HG03025 (cell line): Measurements from ENCODE around the gene RIPPLY3.
"Not testable (repeated sequence)": the region's sequence is repeated elsewhere in the genome, so short reads cannot be mapped to it uniquely, and the experiment has no call there.

Experiments used
- ATAC-seq: cut with Tn5 transposase; IDR thresholded peaks from one replicate; pipeline ENCODE4 v1.9.1; 2021; ENCODE audit warnings: mild to moderate bottlenecking, moderate library complexity; ENCODE audit not compliant: unreplicated experiment, low FRiP score

The RIPPLY3 gene

GRCh38 chr21:36980280-36981048, 26.0 kb upstream of the RIPPLY3 start:
- ATAC-seq, result no peak

- ATAC-seq, result no peak
These were observed 25.5 kb upstream of the RIPPLY3 start for GRCh38 chr21:36981049-36981391.

DNA sequence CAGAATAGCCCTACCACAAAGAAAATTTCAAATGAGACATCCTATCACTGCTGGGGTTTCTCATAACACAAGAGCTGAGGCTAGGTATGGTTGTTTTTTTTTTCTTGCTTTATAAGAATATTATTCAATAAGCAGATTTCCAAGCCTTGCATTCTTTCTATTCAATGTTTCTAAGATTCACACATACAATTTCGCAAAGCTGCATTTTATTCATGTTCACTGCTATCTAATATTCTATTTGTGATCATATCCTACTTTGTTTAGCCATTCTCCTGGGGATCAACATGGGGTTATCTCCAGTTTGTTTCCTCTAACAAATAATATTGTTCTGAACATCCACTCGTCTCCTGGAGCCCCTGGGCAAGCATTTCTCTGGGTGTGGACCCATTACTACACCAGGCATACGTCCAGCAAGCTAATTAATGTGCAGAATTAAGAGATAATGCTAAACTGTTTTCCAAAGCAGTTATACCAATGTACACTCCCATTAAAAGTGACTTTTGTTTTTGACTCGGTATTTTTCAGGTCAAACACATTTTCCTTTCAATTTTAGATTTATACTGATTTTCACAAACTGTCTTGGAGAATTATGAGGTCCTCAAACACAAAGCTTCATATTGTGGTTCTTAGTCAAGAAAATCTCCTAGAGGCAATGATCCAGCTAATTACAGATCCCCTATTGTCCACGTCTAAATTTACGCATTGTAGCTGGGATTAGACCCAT, 24.4 kb upstream of the RIPPLY3 start:
- no peak for ATAC-seq

- ATAC-seq, result no peak
These were observed 20.5 kb upstream of the RIPPLY3 start for GRCh38 chr21:36985751-36986594.

DNA sequence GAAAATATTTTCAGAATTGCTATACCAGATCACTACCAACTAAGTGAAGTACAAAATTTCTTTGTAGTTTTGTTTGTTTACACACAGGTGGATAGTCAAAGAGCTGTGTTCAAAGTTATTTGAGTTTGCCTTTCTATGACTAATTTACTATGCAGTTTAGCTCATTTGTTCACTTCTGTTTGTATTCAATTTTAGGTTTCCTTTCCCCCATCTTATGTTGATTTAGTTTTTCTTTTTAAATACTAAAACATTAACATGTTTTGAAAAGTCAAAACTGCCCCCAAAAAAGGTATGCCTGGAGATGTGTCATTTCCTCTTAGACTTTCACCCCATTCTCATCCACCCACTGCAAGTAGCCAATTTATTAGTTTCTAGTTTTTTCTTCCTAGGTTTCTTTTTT, 18.7 kb upstream of the RIPPLY3 start:
- ATAC-seq, result no peak

DNA sequence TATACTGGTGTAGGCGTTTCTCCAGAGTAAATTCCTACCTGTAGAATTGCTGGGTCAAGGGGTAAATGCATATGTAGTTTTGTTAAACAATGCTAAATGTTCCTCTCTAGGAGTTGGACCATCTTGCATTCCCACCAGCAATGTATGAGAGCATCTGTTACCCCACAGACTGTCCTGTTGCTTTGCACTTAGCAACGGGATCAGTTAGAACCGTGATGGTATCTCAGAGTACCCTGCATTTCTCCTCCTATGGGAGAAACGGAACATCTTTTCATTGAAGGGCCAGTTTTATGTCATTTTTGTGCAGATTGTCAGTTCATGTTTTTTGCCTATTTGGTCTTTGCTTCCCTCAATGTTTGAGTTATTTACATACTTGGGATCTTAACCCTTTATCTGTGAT, 18.0 kb upstream of the RIPPLY3 start:
- no peak for ATAC-seq

DNA sequence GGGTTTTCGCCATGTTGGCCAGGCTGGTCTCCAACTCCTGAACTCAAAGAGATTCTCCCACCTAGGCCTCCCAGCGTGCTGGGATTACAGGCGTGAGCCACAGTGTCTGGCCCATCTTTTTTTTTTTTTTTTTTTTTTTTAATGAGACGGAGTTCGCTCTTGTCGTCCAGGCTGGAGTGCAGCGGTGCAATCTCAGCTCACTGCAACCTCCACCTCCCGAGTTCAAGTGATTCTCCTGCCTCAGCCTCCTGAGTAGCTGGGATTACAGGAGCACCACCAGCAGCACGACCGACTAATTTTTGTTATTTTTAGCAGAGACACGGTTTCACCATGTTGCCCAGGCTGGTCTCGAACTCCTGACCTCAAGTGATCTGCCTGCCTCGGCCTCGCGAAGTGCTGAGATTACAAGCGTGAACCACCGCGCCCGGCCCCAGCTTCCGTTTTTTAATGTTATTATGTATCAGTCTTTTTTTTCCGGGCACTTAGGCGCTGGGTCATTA, 17.3 kb upstream of the RIPPLY3 start:
- ATAC-seq, result not testable (repeated sequence)

GRCh38 chr21:36989699-36990507, 16.6 kb upstream of the RIPPLY3 start:
- ATAC-seq, result peak; percentile 91

DNA sequence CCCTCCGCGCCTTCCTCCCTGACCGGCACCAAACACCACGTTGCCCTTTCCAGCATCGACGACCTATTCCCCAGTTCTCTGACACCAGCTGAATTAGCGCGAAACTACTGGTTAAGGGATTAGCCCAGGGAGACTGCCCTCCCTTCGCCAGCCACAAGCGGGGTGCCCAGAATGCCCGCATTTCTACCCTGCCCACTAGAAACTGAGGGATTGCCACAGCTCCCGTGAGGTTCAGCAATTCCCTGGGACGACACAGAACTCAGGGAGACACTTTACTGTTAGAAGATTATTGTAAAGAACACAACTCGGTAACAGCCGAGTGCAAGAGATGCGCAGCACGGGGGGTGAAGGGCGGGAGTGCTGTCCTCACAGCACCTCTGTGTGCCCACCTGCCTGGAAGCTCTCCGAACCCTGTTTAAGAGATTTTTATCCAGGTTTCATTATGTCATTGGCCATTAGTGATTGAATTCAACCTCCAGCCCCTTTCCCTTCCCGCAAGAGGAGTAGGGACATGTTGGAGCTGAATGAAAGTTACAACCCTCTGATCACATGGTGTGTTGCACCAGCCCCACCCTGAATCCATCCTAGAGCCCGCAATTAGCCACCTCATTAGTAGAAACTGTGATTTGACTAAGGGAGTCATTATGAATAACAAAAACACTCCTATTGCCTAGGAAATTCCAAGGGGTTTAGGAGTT, 15.8 kb upstream of the RIPPLY3 start:
- ATAC-seq, result no peak

GRCh38 chr21:36992671-36993070, 13.8 kb upstream of the RIPPLY3 start:
- ATAC-seq, result no peak

- no peak for ATAC-seq
These were observed 11.9 kb upstream of the RIPPLY3 start for GRCh38 chr21:36994501-36995158.

DNA sequence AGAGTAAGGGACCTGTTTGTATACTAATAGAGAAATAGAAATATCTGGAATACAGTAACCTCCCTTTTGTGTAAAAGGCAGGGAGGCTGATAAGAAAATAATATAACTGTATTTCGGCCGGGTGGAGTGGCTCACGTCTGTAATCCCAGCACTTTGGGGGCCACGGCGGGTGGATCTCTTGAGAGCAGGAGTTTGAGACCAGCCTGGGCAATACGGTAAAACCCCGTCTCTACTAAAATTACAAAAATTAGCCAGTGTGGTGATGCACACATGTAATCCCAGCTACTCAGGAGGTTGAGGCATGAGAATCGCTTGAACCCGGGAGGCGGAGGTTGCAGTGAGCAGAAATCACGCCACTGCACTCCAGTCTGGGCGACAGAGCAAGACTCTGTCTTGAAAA, 11.2 kb upstream of the RIPPLY3 start:
- not testable (repeated sequence) for ATAC-seq

DNA sequence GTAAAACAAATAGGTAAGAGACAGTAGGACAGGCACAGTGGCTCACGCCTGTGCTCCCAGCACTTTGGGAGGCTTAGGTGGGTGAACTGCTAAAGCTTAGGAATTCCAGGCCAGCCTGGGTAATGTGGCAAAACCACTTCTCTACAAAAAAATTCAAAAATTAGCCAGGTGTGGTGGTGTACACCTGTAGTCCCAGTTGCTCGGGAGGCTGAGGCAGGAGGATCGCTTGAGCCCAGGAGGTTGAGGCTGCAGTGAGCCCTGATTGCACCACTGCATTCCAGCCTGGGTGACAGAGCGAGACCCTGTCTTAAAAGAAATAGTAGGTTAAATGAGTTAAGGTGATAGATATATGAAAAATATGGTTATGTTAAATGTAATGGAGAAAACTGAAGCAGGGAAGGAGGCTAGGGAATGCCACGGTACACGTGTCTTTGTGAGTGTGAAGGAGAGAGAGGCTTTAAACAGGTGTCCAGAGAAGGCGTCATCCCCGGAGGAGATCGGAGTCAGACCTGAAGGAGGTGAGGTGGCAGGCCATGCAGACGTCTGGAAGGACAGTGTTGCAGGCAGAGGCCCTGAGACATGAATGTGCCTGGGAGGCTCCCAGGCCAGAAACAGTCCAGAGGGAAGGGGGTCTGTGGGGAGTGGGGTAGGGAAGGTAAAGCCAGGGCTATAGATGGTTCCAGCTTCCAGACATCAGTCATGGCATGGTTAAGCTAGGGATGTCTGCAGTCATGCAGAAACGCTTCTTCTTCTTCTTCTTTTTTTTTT, 7.2 kb upstream of the RIPPLY3 start:
- no peak for ATAC-seq

DNA sequence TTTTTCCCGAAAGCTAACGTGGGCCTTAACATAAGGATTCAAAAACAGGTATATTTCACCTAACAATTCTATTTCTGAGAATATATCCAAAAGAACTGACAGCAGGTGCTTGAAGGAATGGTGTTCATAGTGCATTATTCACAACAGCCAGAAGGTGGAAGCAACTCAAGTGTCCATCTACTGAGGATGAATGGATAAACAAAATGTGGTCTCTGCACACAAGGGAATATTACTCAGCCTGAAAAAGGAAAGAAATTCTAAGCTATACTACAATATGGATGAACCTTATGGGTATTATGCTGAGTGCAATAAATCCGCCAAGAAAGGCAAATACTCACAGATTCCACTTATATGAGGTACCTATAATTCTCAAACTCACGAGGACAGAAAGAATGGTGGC, 6.1 kb upstream of the RIPPLY3 start:
- no peak for ATAC-seq

- ATAC-seq, result no peak
These were observed 5.1 kb upstream of the RIPPLY3 start for GRCh38 chr21:37001441-37001840.

- ATAC-seq, result not testable (repeated sequence)
These were observed 3.7 kb upstream of the RIPPLY3 start for GRCh38 chr21:37002851-37003250.

GRCh38 chr21:37003917-37004316, 2.6 kb upstream of the RIPPLY3 start:
- not testable (repeated sequence) for ATAC-seq
